Measurements from ENCODE around the gene SH3PXD2A.
A peak's percentile ranks its signal among the peaks of the same experiment; 100 is the strongest.
"Not testable (repeated sequence)": the region's sequence is repeated elsewhere in the genome, so short reads cannot be mapped to it uniquely, and the experiment has no call there.

Gene SH3PXD2A

GRCh38 chr10:103747193-103747865 is 108.0 kb downstream of the SH3PXD2A start:
- DNase-seq (ENCODE audit: low read depth in 3 of 3): no peak

- DNase-seq (ENCODE audit: low read depth in 3 of 3): no peak
Measured at GRCh38 chr10:103746598-103746997, 108.8 kb downstream of the SH3PXD2A start.

- DNase-seq (ENCODE audit: low read depth in 3 of 3): peak; percentile 26 to 63 (median 39)
Measured at GRCh38 chr10:103745341-103746247, 109.8 kb downstream of the SH3PXD2A start.

GRCh38 chr10:103742824-103743223 is 112.6 kb downstream of the SH3PXD2A start:
- no peak for DNase-seq (ENCODE audit: low read depth in 3 of 3)

- DNase-seq (ENCODE audit: low read depth in 3 of 3): no peak
Measured at GRCh38 chr10:103740611-103741010, 114.8 kb downstream of the SH3PXD2A start.

- no peak for DNase-seq (ENCODE audit: low read depth in 3 of 3)
Measured at GRCh38 chr10:103739039-103739764, 116.2 kb downstream of the SH3PXD2A start.

- DNase-seq (ENCODE audit: low read depth in 3 of 3): no peak
Measured at GRCh38 chr10:103737735-103738367, 117.5 kb downstream of the SH3PXD2A start.

GRCh38 chr10:103736763-103737162 is 118.6 kb downstream of the SH3PXD2A start:
- DNase-seq (ENCODE audit: low read depth in 3 of 3): no peak

- DNase-seq (ENCODE audit: low read depth in 3 of 3): no peak
Measured at GRCh38 chr10:103736044-103736443, 119.3 kb downstream of the SH3PXD2A start.

GRCh38 chr10:103734731-103735130 is 120.6 kb downstream of the SH3PXD2A start:
- DNase-seq (ENCODE audit: low read depth in 3 of 3): no peak

- DNase-seq (ENCODE audit: low read depth in 3 of 3): no peak
Measured at GRCh38 chr10:103733045-103733419, 122.3 kb downstream of the SH3PXD2A start.

- DNase-seq (ENCODE audit: low read depth in 3 of 3): no peak
Measured at GRCh38 chr10:103732339-103733044, 122.9 kb downstream of the SH3PXD2A start.

GRCh38 chr10:103731609-103732270 is 123.6 kb downstream of the SH3PXD2A start:
- no peak for DNase-seq (ENCODE audit: low read depth in 3 of 3)

- not testable (repeated sequence) for DNase-seq (ENCODE audit: low read depth in 3 of 3)
Measured at GRCh38 chr10:103731026-103731425, 124.3 kb downstream of the SH3PXD2A start.

GRCh38 chr10:103729851-103730250 is 125.5 kb downstream of the SH3PXD2A start:
- DNase-seq (ENCODE audit: low read depth in 3 of 3): no peak

GRCh38 chr10:103727991-103728689 is 127.2 kb downstream of the SH3PXD2A start:
- no peak for DNase-seq (ENCODE audit: low read depth in 3 of 3)

- no peak for DNase-seq (ENCODE audit: low read depth in 3 of 3)
Measured at GRCh38 chr10:103727546-103727963, 127.8 kb downstream of the SH3PXD2A start.

GRCh38 chr10:103726637-103727036 is 128.7 kb downstream of the SH3PXD2A start:
- no peak for DNase-seq (ENCODE audit: low read depth in 3 of 3)

GRCh38 chr10:103725242-103725641 is 130.1 kb downstream of the SH3PXD2A start:
- DNase-seq (ENCODE audit: low read depth in 3 of 3): no peak

- DNase-seq (ENCODE audit: low read depth in 3 of 3): no peak
Measured at GRCh38 chr10:103724771-103725170, 130.6 kb downstream of the SH3PXD2A start.
